ENCODE measurements around the gene GAA.
A peak's percentile ranks its signal among the peaks of the same experiment; 100 is the strongest.

GAA gene

GRCh38 chr17:80101011-80101945 lies at the start of gene GAA:
Gene GAA, plus strand, starts transcription at chr17:80101581. Its CDS starts 3,006 bp downstream, at chr17:80104587.
- Histone ChIP-seq H2AFZ (ENCODE audit: low read length, unreplicated experiment) (peak within 1 kb of the TSS; percentile 92), H3K27ac (ENCODE audit: low read depth, low read length) (no peak within 1 kb of the TSS)

GRCh38 chr17:80051681-80052080 lies 49.7 kb upstream of the GAA start:
- no peak overlapping the region for H3K4me3 ChIP-seq (ENCODE audit: low read depth, low read length)
- no peaks in the 10 kb centered on the region for H3K36me3 ChIP-seq (ENCODE audit: insufficient read depth, low read length)
- H3K4me1 ChIP-seq (ENCODE audit: control insufficient read depth, insufficient read depth, low read length, unreplicated experiment), result no peaks in the 10 kb centered on the region
- no peaks in the 10 kb centered on the region for H3K79me2 ChIP-seq (ENCODE audit: control insufficient read depth, insufficient read depth, low read length, unreplicated experiment)
- no peaks in the 10 kb centered on the region for H3K27me3 ChIP-seq (ENCODE audit: insufficient read depth, low read length)
- H3K27ac ChIP-seq (ENCODE audit: low read depth, low read length), result no peak overlapping the region
- H2AFZ ChIP-seq (ENCODE audit: low read length, unreplicated experiment), result no peak overlapping the region

More at GRCh38 chr17:80101011-80101945, at the start of gene GAA:
- H3K4me1 ChIP-seq (ENCODE audit: control insufficient read depth, insufficient read depth, low read length, unreplicated experiment), result peaks cover 16% of the 10 kb centered on the region
- no peaks in the 10 kb centered on the region for H3K79me2 ChIP-seq (ENCODE audit: control insufficient read depth, insufficient read depth, low read length, unreplicated experiment)
- no peaks in the 10 kb centered on the region for H3K36me3 ChIP-seq (ENCODE audit: insufficient read depth, low read length)
- H3K27me3 ChIP-seq (ENCODE audit: insufficient read depth, low read length), result no peaks in the 10 kb centered on the region
- H3K4me3 ChIP-seq (ENCODE audit: low read depth, low read length), result peak within 1 kb of the TSS; percentile 94

DNA sequence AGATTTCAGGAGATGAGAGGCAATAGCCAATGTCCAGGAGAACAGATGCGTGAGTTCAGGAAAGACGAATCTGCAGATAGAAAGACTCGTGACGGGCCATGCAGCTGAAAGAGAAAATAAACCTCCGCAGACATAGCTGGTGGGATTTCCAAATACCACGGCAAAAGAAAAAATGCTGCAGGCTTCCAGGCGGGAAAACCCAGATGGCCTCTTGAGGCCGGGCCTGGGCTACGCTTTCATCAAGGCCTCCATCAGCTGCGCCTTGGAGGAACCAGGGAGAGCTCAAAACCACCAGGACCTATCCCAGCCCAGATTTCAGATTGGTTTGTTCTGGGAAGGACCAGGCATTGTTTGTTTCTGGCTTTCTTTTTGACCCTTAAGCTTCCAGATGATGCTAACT lies 48.3 kb upstream of the GAA start:
- Histone ChIP-seq H3K4me1 (ENCODE audit: control insufficient read depth, insufficient read depth, low read length, unreplicated experiment) (no peaks in the 10 kb centered on the region), H3K79me2 (ENCODE audit: control insufficient read depth, insufficient read depth, low read length, unreplicated experiment) (no peaks in the 10 kb centered on the region), H3K36me3 (ENCODE audit: insufficient read depth, low read length) (no peaks in the 10 kb centered on the region), H3K27me3 (ENCODE audit: insufficient read depth, low read length) (no peaks in the 10 kb centered on the region), H3K4me3 (ENCODE audit: low read depth, low read length) (no peak overlapping the region), H2AFZ (ENCODE audit: low read length, unreplicated experiment) (no peak overlapping the region), H3K27ac (ENCODE audit: low read depth, low read length) (no peak overlapping the region)

DNA sequence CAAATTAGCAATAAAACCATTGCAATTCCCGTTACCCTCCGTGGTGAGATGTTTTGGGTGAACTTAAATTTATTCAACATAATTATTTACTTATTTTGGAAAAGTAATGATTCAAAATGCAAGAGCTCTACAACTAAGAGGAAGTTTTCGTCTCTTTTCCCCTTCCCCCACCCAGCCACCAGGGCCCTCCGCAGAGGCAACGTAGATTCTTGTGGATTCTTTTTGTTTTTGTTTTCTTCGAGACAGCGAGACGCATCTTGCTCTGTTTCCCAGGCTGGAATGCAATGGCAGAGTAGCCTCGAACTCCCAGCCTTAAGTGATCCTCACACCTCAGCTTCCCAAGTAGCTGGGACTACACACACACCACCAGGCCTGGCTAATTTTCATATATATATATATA lies 45.8 kb upstream of the GAA start:
- no peaks in the 10 kb centered on the region for H3K4me1 ChIP-seq (ENCODE audit: control insufficient read depth, insufficient read depth, low read length, unreplicated experiment)
- no peaks in the 10 kb centered on the region for H3K27me3 ChIP-seq (ENCODE audit: insufficient read depth, low read length)
- no peaks in the 10 kb centered on the region for H3K36me3 ChIP-seq (ENCODE audit: insufficient read depth, low read length)
- H2AFZ ChIP-seq (ENCODE audit: low read length, unreplicated experiment), result no peak overlapping the region
- no peak overlapping the region for H3K27ac ChIP-seq (ENCODE audit: low read depth, low read length)
- H3K4me3 ChIP-seq (ENCODE audit: low read depth, low read length), result no peak overlapping the region
- H3K79me2 ChIP-seq (ENCODE audit: control insufficient read depth, insufficient read depth, low read length, unreplicated experiment), result no peaks in the 10 kb centered on the region

DNA sequence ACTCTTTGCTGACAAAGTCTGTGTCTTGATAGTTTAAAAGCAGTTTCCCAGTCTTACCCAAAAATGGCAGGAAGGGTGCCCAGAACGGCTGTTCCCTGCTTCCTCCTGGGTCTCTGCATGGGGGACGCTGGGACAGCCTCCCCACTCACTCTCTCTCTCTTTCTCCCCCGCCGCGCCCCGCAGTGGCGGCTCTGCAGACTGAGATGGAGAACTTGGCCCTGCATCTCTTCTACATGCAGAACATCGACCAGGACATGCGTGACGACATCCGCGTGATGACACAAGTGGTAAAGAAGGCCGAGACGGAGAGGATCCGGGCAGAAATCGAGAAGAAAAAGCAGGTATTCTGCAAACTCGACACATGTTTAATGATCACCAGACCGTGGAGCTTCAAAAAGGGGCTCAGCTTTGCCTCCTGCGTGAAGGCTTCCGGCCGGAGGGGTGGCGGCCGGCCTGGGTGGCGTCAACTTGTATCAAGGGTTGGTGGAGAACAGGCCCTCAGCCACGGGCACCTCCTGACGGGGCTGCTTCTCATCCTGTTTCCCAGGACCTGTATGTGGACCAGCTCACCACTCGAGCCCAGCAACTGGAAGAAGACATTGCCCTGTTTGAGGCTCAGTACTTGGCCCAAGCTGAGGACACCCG lies 42.9 kb upstream of the GAA start:
- Histone ChIP-seq H2AFZ (ENCODE audit: low read length, unreplicated experiment) (no peak overlapping the region), H3K79me2 (ENCODE audit: control insufficient read depth, insufficient read depth, low read length, unreplicated experiment) (no peaks in the 10 kb centered on the region), H3K4me1 (ENCODE audit: control insufficient read depth, insufficient read depth, low read length, unreplicated experiment) (no peaks in the 10 kb centered on the region), H3K27me3 (ENCODE audit: insufficient read depth, low read length) (no peaks in the 10 kb centered on the region), H3K36me3 (ENCODE audit: insufficient read depth, low read length) (no peaks in the 10 kb centered on the region), H3K27ac (ENCODE audit: low read depth, low read length) (no peak overlapping the region), H3K4me3 (ENCODE audit: low read depth, low read length) (no peak overlapping the region)

- Histone ChIP-seq H3K4me1 (ENCODE audit: control insufficient read depth, insufficient read depth, low read length, unreplicated experiment) (peaks cover 13% of the 10 kb centered on the region), H3K79me2 (ENCODE audit: control insufficient read depth, insufficient read depth, low read length, unreplicated experiment) (no peaks in the 10 kb centered on the region), H3K4me3 (ENCODE audit: low read depth, low read length) (no peak overlapping the region), H3K27me3 (ENCODE audit: insufficient read depth, low read length) (no peaks in the 10 kb centered on the region), H2AFZ (ENCODE audit: low read length, unreplicated experiment) (no peak overlapping the region), H3K36me3 (ENCODE audit: insufficient read depth, low read length) (no peaks in the 10 kb centered on the region), H3K27ac (ENCODE audit: low read depth, low read length) (no peak overlapping the region)
Observed at GRCh38 chr17:80060644-80061043, 40.7 kb upstream of the GAA start.

DNA sequence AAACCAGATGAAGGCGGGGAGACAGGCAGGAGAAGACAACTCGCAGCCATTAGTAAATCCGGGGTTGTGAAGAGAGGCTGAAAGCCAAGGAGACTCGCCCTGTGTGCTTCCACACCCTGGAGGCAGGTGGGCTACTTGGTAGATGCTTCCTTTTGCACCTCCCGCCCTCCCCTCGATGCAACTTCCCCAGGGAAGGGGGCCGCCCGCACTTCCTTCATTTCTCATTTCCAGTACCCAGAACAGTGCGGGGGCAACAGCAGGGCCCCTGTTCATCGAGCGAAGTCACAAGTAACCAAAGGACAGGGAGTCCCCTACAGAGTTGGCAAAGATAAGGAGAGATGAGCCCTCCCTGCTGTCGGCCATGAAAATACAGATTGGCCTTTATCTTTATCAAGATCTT lies 40.0 kb upstream of the GAA start:
- no peaks in the 10 kb centered on the region for H3K27me3 ChIP-seq (ENCODE audit: insufficient read depth, low read length)
- H3K27ac ChIP-seq (ENCODE audit: low read depth, low read length), result no peak overlapping the region
- H3K36me3 ChIP-seq (ENCODE audit: insufficient read depth, low read length), result no peaks in the 10 kb centered on the region
- H3K79me2 ChIP-seq (ENCODE audit: control insufficient read depth, insufficient read depth, low read length, unreplicated experiment), result no peaks in the 10 kb centered on the region
- H2AFZ ChIP-seq (ENCODE audit: low read length, unreplicated experiment), result no peak overlapping the region
- no peak overlapping the region for H3K4me3 ChIP-seq (ENCODE audit: low read depth, low read length)
- peaks cover 13% of the 10 kb centered on the region for H3K4me1 ChIP-seq (ENCODE audit: control insufficient read depth, insufficient read depth, low read length, unreplicated experiment)

DNA sequence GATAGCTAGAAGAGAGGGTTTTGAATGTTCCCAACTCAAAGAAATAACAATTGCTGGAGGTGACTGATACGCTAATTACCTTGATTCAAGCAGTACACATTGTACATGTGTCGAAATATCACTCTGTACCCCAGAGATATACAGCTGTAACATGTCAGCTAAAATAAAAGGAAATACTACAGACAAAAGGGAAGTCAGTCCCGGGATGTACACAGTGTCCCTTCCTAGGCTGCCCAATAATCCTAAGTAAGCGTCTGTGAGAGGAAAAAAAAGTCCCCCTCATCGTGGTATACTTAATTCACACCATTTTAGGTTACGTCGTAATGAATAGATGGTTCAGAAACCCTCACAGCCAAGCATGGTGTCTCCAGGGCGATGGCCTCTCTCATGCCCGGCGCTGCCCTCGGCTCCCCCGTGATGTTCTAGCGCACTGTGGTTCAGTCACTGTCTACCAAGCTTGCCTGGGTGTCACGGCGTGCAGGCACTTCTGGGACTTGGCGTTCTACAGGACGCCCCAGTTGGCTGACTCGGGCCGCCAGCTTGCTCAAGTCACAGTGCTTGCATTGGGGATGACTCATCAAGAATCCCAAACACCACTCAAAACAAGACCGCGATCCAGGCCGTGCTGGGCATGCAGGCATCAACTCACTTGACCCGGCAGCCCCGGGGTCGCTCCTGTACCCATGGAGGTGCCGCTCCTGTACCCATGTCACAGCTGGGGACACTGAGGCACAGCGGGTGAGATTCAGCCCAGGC lies 37.4 kb upstream of the GAA start:
- H2AFZ ChIP-seq (ENCODE audit: low read length, unreplicated experiment), result no peak overlapping the region
- peak overlapping the region; percentile 41 for H3K27ac ChIP-seq (ENCODE audit: low read depth, low read length)
- H3K4me3 ChIP-seq (ENCODE audit: low read depth, low read length), result no peak overlapping the region
- no peaks in the 10 kb centered on the region for H3K36me3 ChIP-seq (ENCODE audit: insufficient read depth, low read length)
- peaks cover 22% of the 10 kb centered on the region for H3K4me1 ChIP-seq (ENCODE audit: control insufficient read depth, insufficient read depth, low read length, unreplicated experiment)
- H3K27me3 ChIP-seq (ENCODE audit: insufficient read depth, low read length), result no peaks in the 10 kb centered on the region
- H3K79me2 ChIP-seq (ENCODE audit: control insufficient read depth, insufficient read depth, low read length, unreplicated experiment), result no peaks in the 10 kb centered on the region

- H3K36me3 ChIP-seq (ENCODE audit: insufficient read depth, low read length), result no peaks in the 10 kb centered on the region
- H3K4me3 ChIP-seq (ENCODE audit: low read depth, low read length), result no peak overlapping the region
- H3K79me2 ChIP-seq (ENCODE audit: control insufficient read depth, insufficient read depth, low read length, unreplicated experiment), result no peaks in the 10 kb centered on the region
- H3K4me1 ChIP-seq (ENCODE audit: control insufficient read depth, insufficient read depth, low read length, unreplicated experiment), result peaks cover 28% of the 10 kb centered on the region
- no peaks in the 10 kb centered on the region for H3K27me3 ChIP-seq (ENCODE audit: insufficient read depth, low read length)
- H2AFZ ChIP-seq (ENCODE audit: low read length, unreplicated experiment), result no peak overlapping the region
- no peak overlapping the region for H3K27ac ChIP-seq (ENCODE audit: low read depth, low read length)
Observed at GRCh38 chr17:80064696-80065095, 36.7 kb upstream of the GAA start.

DNA sequence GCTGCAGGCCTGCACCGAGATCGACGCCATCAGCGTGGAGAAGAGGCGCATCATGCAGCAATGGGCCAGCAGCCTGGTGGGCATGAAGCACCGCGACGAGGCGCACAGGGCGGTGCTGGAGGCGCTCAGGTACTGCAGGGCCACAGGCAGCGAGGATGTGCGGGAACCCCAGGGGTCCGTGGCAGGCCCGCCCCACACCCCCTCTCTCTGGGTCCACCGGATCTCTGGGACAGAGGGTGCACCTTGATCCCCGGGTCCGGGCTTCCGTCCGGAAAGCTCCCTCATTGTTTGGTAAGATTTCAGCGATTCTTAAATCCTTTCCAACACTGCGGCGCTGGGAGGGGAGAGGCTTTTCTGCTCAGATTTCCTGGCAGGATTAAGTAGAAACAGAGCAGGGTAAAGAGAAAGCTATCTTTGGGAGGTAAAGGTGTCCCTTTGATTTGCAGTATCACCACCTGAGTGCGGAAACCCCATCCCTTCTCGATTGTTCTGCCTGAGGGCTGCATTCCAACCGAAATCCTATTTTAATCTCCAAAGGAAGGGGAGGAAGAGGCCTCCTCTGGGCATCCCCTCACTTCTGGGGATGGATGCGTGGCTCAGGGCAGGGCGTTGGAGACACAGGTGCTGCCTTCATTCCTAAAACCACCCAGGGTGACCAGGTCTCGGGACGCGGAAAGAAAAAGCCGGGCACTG lies 35.8 kb upstream of the GAA start:
- no peaks in the 10 kb centered on the region for H3K36me3 ChIP-seq (ENCODE audit: insufficient read depth, low read length)
- peaks cover 31% of the 10 kb centered on the region for H3K4me1 ChIP-seq (ENCODE audit: control insufficient read depth, insufficient read depth, low read length, unreplicated experiment)
- H3K4me3 ChIP-seq (ENCODE audit: low read depth, low read length), result no peak overlapping the region
- H2AFZ ChIP-seq (ENCODE audit: low read length, unreplicated experiment), result no peak overlapping the region
- H3K27ac ChIP-seq (ENCODE audit: low read depth, low read length), result no peak overlapping the region
- no peaks in the 10 kb centered on the region for H3K79me2 ChIP-seq (ENCODE audit: control insufficient read depth, insufficient read depth, low read length, unreplicated experiment)
- no peaks in the 10 kb centered on the region for H3K27me3 ChIP-seq (ENCODE audit: insufficient read depth, low read length)
